GM19463 (cell line): ENCODE results near the gene HNRNPA1.

Experiments used
- ATAC-seq: cut with Tn5 transposase; IDR thresholded peaks from one replicate; pipeline ENCODE4 v1.9.1; 2021; ENCODE audit warnings: mild to moderate bottlenecking, moderate library complexity; ENCODE audit not compliant: unreplicated experiment

Gene HNRNPA1

GRCh38 chr12:54333420-54334034 is 53.0 kb downstream of the HNRNPA1 start:
- no peak for ATAC-seq
